HepG2 (cell line): ENCODE measurements around the gene LSM14B. TPM values are rescaled to one million over a fixed set of nuclear protein-coding genes. Genes with fewer than 3 reads are reported as not detected.

Experiments
- AFF4 ChIP-seq: sonication (generic); formaldehyde crosslinking; IDR thresholded peaks from 2 replicates; pipeline ENCODE4 v1.4.0; 2020; ENCODE audit warnings: missing genetic modification reagents
- AHDC1 ChIP-seq: sonication (generic); formaldehyde crosslinking; IDR thresholded peaks from 2 replicates; pipeline ENCODE4 v1.5.1; 2020; ENCODE audit warnings: mild to moderate bottlenecking, missing genetic modification reagents, borderline replicate concordance
- AKAP8 ChIP-seq: sonication (generic); formaldehyde crosslinking; IDR thresholded peaks from 2 replicates; pipeline ENCODE4 v1.5.1; 2020; ENCODE audit warnings: mild to moderate bottlenecking, missing genetic modification reagents
- ATF7 ChIP-seq, 2 experiments: fragments of 450-650 bp in 1 of 2; sonication (generic) in 1 of 2; formaldehyde crosslinking in 1 of 2; IDR thresholded peaks; 2 replicates each; pipeline versions ENCODE4 v1.4.0 to v1.6.1; 2016 to 2020; ENCODE audit warnings: antibody characterized with exemption in 1 of 2, mild to moderate bottlenecking in 1 of 2, missing genetic modification reagents in 1 of 2
- HOXA5 ChIP-seq: sonication (generic); formaldehyde crosslinking; IDR thresholded peaks from 2 replicates; pipeline ENCODE4 v1.4.0; 2020; ENCODE audit warnings: missing genetic modification reagents
- IRF9 ChIP-seq: sonication (generic); formaldehyde crosslinking; IDR thresholded peaks from 2 replicates; pipeline ENCODE4 v1.8.0; 2022; ENCODE audit warnings: missing genetic modification reagents, mild to moderate bottlenecking, borderline replicate concordance
- MAX ChIP-seq: IDR thresholded peaks from 2 replicates; pipeline ENCODE4 v1.6.1; 2012; ENCODE audit warnings: inconsistent platforms
- NFYB ChIP-seq: sonication (generic); formaldehyde crosslinking; IDR thresholded peaks from 2 replicates; pipeline ENCODE4 v1.4.0; 2020; ENCODE audit warnings: missing genetic modification reagents
- UBTF ChIP-seq: sonication (generic); formaldehyde crosslinking; IDR thresholded peaks from 2 replicates; pipeline ENCODE4 v1.4.0; 2020; ENCODE audit warnings: mild to moderate bottlenecking, missing genetic modification reagents
- YEATS2 ChIP-seq: sonication (generic); formaldehyde crosslinking; IDR thresholded peaks from 2 replicates; pipeline ENCODE4 v1.4.0; 2020; ENCODE audit warnings: missing genetic modification reagents, borderline replicate concordance
- ZNF275 ChIP-seq: sonication (generic); formaldehyde crosslinking; IDR thresholded peaks from 2 replicates; pipeline ENCODE4 v1.8.0; 2022; ENCODE audit warnings: missing genetic modification reagents, mild to moderate bottlenecking, inconsistent platforms, borderline replicate concordance
- ZNF30 ChIP-seq: sonication (generic); formaldehyde crosslinking; IDR thresholded peaks from 2 replicates; pipeline ENCODE4 v1.5.0; 2020; ENCODE audit warnings: mild to moderate bottlenecking, missing genetic modification reagents
- ZNF547 ChIP-seq: sonication (generic); formaldehyde crosslinking; IDR thresholded peaks from 2 replicates; pipeline ENCODE4 v1.5.1; 2020; ENCODE audit warnings: mild to moderate bottlenecking, missing genetic modification reagents
- polyA plus RNA-seq, 8 experiments: library from polyadenylated mRNA; depleted of rRNA in 3 of 8; stranded (reverse) in 7 of 8; unstranded in 1 of 8; fragments of >200 nt; fragmentation: Illumina TruSeq in 4 of 8; extraction: Trizol in 4 of 8; gene quantifications; 2 replicates each; pipeline versions ENCODE4 v1.2.1 to v1.2.3, GENCODE V29; 2011 to 2016; ENCODE audit warnings: low read depth in 4 of 8, missing spikeins in 1 of 8, mixed read lengths in 1 of 8; ENCODE audit not compliant: insufficient read depth in 1 of 8
- total RNA-seq, 5 experiments: library from RNA; depleted of rRNA; stranded (reverse); fragments of >200 nt; fragmentation: Illumina TruSeq; extraction: Trizol; gene quantifications; 2 replicates each; pipeline ENCODE4 v1.2.3, GENCODE V29; 2016; ENCODE audit warnings: low read depth in 1 of 5

The LSM14B gene
- total and polyA plus RNA-seq, 2 of the 13 experiments (the other 11 are each of a cell fraction or from before 2014, with no cell fraction given), result 43.3 to 79.2 TPM

GRCh38 chr20:62149532-62150309, 27.4 kb downstream of the LSM14B start (continued):
- TF ChIP-seq UBTF (CRISPR knock-in tag) (no peak; the same call in 1 of the 2 replicates), NFYB (CRISPR knock-in tag) (peak; percentile 68), HOXA5 (no peak), AKAP8 (CRISPR knock-in tag) (peak; percentile 23; the same call in 1 of the 2 replicates), ZNF30 (no peak), ZNF547 (CRISPR knock-in tag) (no peak), ZNF275 (CRISPR knock-in tag) (no peak), YEATS2 (CRISPR knock-in tag) (no peak), AHDC1 (CRISPR knock-in tag) (no peak), AFF4 (no peak), MAX (peak; percentile 15; the same call in 1 of the 2 replicates), ATF7 (IDR thresholded peaks at IDR 0.05) (no peak), ATF7 (CRISPR knock-in tag; IDR thresholded peaks at IDR 0.05) (0 out of 2 replicates have a peak, but pooled peaks have one; percentile 35), IRF9 (CRISPR knock-in tag) (no peak)
